HepG2 (cell line): ENCODE measurements around the gene EIF4E1B. TPM values are rescaled to one million over a fixed set of nuclear protein-coding genes. Genes with fewer than 3 reads are reported as not detected.

Source experiments
- MTF1 ChIP-seq: sonication (generic); formaldehyde crosslinking; IDR thresholded peaks from 2 replicates; pipeline ENCODE4 v1.5.0; 2020; ENCODE audit warnings: missing genetic modification reagents
- PHF21A ChIP-seq: sonication (generic); formaldehyde crosslinking; IDR thresholded peaks from 2 replicates; pipeline ENCODE4 v1.5.0; 2020; ENCODE audit warnings: mild to moderate bottlenecking, missing genetic modification reagents
- PHF5A ChIP-seq: IDR thresholded peaks from one replicate; pipeline ENCODE4 v1.6.1; 2018; ENCODE audit warnings: low read depth, missing genetic modification reagents; ENCODE audit not compliant: unreplicated experiment
- ZFP36L2 ChIP-seq: sonication (generic); formaldehyde crosslinking; IDR thresholded peaks from 2 replicates; pipeline ENCODE4 v1.4.0; 2020; ENCODE audit warnings: missing genetic modification reagents
- ZFX ChIP-seq: sonication (generic); formaldehyde crosslinking; IDR thresholded peaks from 2 replicates; pipeline ENCODE4 v1.4.0; 2020; ENCODE audit warnings: mild to moderate bottlenecking, low read depth, missing genetic modification reagents, moderate library complexity
- ZNF383 ChIP-seq: sonication (generic); formaldehyde crosslinking; IDR thresholded peaks from 2 replicates; pipeline ENCODE4 v1.4.0; 2020; ENCODE audit warnings: missing genetic modification reagents, mild to moderate bottlenecking, borderline replicate concordance
- polyA plus RNA-seq, 8 experiments: library from polyadenylated mRNA; depleted of rRNA in 3 of 8; stranded (reverse) in 7 of 8; unstranded in 1 of 8; fragments of >200 nt; fragmentation: Illumina TruSeq in 4 of 8; extraction: Trizol in 4 of 8; gene quantifications; 2 replicates each; pipeline versions ENCODE4 v1.2.1 to v1.2.3, GENCODE V29; 2011 to 2016; ENCODE audit warnings: low read depth in 4 of 8, missing spikeins in 1 of 8, mixed read lengths in 1 of 8; ENCODE audit not compliant: insufficient read depth in 1 of 8
- total RNA-seq, 5 experiments: library from RNA; depleted of rRNA; stranded (reverse); fragments of >200 nt; fragmentation: Illumina TruSeq; extraction: Trizol; gene quantifications; 2 replicates each; pipeline ENCODE4 v1.2.3, GENCODE V29; 2016; ENCODE audit warnings: low read depth in 1 of 5
- TF ChIP-seq, protein P1 (sequence below): sonication (generic); formaldehyde crosslinking; IDR thresholded peaks from 2 replicates; pipeline ENCODE4 v1.5.0; 2020; ENCODE audit warnings: mild to moderate bottlenecking, missing genetic modification reagents, borderline replicate concordance
- TF ChIP-seq, protein P2 (sequence below): sonication (generic); formaldehyde crosslinking; IDR thresholded peaks from 2 replicates; pipeline ENCODE4 v1.4.0; 2020; ENCODE audit warnings: mild to moderate bottlenecking, missing genetic modification reagents
- TF ChIP-seq, protein P3 (sequence below): sonication (generic); formaldehyde crosslinking; IDR thresholded peaks from one replicate; pipeline ENCODE4 v1.5.1; 2020; ENCODE audit warnings: mild to moderate bottlenecking, missing genetic modification reagents; ENCODE audit errors: not compliant biosample characterization

The EIF4E1B gene
- total and polyA plus RNA-seq, 2 of the 13 experiments (the other 11 are each of a cell fraction or from before 2014, with no cell fraction given): not detected

DNA sequence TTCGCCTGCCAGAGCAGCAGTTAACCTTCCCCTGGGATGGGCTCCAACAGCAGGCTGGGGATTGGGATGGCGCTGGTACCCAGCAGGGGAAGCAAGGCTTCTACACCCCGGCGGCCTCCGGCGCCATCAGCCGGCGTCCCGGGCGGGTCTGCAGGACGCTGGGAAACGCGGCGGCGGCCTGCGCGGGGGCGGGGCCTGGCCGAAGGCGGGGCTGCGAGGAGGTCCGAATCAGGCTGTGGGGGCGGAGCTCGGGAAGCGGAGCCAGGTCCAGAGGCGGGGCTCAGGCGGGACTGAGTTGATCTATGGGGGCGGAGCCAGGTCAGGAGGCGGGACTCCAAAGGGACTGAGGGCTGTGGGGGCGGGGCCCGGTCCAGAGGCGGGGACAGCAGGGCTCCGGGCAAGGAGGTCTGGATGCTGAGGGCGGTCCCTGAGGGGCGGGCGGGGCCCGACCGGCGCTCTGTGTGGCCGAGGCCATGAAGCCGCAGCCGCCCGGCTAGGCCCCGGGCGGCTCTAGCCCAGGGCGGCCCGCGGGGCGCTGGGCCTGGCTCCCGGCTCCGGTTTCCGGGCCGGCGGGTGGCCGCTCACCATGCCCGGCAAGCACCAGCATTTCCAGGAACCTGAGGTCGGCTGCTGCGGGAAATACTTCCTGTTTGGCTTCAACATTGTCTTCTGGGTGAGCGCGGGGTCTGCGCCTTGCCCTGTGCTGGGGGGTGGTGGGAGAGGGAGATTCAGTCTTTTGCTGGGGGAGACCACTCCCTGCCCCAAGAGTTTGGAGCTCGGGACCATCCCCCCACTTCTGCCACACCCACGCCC is 16.8 kb downstream of the EIF4E1B start, which contains the start of gene TSPAN17 (continued):
- TF ChIP-seq, protein P1, sequence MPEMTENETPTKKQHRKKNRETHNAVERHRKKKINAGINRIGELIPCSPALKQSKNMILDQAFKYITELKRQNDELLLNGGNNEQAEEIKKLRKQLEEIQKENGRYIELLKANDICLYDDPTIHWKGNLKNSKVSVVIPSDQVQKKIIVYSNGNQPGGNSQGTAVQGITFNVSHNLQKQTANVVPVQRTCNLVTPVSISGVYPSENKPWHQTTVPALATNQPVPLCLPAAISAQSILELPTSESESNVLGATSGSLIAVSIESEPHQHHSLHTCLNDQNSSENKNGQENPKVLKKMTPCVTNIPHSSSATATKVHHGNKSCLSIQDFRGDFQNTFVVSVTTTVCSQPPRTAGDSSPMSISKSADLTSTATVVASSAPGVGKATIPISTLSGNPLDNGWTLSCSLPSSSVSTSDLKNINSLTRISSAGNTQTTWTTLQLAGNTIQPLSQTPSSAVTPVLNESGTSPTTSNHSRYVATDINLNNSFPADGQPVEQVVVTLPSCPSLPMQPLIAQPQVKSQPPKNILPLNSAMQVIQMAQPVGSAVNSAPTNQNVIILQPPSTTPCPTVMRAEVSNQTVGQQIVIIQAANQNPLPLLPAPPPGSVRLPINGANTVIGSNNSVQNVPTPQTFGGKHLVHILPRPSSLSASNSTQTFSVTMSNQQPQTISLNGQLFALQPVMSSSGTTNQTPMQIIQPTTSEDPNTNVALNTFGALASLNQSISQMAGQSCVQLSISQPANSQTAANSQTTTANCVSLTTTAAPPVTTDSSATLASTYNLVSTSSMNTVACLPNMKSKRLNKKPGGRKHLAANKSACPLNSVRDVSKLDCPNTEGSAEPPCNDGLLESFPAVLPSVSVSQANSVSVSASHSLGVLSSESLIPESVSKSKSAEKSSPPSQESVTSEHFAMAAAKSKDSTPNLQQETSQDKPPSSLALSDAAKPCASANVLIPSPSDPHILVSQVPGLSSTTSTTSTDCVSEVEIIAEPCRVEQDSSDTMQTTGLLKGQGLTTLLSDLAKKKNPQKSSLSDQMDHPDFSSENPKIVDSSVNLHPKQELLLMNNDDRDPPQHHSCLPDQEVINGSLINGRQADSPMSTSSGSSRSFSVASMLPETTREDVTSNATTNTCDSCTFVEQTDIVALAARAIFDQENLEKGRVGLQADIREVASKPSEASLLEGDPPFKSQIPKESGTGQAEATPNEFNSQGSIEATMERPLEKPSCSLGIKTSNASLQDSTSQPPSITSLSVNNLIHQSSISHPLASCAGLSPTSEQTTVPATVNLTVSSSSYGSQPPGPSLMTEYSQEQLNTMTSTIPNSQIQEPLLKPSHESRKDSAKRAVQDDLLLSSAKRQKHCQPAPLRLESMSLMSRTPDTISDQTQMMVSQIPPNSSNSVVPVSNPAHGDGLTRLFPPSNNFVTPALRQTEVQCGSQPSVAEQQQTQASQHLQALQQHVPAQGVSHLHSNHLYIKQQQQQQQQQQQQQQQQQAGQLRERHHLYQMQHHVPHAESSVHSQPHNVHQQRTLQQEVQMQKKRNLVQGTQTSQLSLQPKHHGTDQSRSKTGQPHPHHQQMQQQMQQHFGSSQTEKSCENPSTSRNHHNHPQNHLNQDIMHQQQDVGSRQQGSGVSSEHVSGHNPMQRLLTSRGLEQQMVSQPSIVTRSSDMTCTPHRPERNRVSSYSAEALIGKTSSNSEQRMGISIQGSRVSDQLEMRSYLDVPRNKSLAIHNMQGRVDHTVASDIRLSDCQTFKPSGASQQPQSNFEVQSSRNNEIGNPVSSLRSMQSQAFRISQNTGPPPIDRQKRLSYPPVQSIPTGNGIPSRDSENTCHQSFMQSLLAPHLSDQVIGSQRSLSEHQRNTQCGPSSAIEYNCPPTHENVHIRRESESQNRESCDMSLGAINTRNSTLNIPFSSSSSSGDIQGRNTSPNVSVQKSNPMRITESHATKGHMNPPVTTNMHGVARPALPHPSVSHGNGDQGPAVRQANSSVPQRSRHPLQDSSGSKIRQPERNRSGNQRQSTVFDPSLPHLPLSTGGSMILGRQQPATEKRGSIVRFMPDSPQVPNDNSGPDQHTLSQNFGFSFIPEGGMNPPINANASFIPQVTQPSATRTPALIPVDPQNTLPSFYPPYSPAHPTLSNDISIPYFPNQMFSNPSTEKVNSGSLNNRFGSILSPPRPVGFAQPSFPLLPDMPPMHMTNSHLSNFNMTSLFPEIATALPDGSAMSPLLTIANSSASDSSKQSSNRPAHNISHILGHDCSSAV (CRISPR knock-in tag): no peak
- TF ChIP-seq PHF5A (no peak), ZFX (CRISPR knock-in tag) (peak; percentile 70), MTF1 (CRISPR knock-in tag) (no peak), PHF21A (CRISPR knock-in tag) (0 out of 2 replicates have a peak, but pooled peaks have one; percentile 22), ZNF383 (CRISPR knock-in tag) (no peak), ZFP36L2 (CRISPR knock-in tag) (no peak)
- TF ChIP-seq, protein P2, sequence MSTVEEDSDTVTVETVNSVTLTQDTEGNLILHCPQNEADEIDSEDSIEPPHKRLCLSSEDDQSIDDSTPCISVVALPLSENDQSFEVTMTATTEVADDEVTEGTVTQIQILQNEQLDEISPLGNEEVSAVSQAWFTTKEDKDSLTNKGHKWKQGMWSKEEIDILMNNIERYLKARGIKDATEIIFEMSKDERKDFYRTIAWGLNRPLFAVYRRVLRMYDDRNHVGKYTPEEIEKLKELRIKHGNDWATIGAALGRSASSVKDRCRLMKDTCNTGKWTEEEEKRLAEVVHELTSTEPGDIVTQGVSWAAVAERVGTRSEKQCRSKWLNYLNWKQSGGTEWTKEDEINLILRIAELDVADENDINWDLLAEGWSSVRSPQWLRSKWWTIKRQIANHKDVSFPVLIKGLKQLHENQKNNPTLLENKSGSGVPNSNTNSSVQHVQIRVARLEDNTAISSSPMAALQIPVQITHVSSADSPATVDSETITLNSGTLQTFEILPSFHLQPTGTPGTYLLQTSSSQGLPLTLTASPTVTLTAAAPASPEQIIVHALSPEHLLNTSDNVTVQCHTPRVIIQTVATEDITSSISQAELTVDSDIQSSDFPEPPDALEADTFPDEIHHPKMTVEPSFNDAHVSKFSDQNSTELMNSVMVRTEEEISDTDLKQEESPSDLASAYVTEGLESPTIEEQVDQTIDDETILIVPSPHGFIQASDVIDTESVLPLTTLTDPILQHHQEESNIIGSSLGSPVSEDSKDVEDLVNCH (CRISPR knock-in tag): no peak
- TF ChIP-seq, protein P3, sequence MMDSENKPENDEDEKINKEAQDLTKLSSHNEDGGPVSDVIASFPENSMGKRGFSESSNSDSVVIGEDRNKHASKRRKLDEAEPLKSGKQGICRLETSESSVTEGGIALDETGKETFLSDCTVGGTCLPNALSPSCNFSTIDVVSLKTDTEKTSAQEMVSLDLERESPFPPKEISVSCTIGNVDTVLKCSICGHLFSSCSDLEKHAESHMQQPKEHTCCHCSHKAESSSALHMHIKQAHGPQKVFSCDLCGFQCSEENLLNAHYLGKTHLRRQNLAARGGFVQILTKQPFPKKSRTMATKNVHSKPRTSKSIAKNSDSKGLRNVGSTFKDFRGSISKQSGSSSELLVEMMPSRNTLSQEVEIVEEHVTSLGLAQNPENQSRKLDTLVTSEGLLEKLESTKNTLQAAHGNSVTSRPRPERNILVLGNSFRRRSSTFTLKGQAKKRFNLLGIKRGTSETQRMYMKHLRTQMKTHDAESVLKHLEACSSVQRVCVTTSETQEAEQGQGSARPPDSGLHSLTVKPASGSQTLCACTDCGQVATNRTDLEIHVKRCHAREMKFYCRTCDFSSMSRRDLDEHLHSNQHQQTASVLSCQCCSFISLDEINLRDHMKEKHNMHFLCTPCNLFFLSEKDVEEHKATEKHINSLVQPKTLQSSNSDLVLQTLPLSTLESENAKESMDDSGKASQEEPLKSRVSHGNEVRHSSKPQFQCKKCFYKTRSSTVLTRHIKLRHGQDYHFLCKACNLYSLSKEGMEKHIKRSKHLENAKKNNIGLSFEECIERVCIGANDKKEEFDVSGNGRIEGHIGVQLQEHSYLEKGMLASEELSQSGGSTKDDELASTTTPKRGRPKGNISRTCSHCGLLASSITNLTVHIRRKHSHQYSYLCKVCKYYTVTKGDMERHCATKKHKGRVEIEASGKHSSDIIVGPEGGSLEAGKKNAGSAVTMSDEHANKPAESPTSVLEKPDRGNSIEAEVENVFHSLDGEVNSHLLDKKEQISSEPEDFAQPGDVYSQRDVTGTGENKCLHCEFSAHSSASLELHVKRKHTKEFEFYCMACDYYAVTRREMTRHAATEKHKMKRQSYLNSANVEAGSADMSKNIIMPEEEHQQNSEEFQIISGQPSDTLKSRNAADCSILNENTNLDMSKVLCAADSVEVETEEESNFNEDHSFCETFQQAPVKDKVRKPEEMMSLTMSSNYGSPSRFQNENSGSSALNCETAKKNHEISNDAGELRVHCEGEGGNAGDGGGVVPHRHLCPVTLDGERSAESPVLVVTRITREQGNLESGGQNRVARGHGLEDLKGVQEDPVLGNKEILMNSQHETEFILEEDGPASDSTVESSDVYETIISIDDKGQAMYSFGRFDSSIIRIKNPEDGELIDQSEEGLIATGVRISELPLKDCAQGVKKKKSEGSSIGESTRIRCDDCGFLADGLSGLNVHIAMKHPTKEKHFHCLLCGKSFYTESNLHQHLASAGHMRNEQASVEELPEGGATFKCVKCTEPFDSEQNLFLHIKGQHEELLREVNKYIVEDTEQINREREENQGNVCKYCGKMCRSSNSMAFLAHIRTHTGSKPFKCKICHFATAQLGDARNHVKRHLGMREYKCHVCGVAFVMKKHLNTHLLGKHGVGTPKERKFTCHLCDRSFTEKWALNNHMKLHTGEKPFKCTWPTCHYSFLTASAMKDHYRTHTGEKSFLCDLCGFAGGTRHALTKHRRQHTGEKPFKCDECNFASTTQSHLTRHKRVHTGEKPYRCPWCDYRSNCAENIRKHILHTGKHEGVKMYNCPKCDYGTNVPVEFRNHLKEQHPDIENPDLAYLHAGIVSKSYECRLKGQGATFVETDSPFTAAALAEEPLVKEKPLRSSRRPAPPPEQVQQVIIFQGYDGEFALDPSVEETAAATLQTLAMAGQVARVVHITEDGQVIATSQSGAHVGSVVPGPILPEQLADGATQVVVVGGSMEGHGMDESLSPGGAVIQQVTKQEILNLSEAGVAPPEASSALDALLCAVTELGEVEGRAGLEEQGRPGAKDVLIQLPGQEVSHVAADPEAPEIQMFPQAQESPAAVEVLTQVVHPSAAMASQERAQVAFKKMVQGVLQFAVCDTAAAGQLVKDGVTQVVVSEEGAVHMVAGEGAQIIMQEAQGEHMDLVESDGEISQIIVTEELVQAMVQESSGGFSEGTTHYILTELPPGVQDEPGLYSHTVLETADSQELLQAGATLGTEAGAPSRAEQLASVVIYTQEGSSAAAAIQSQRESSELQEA: peak; percentile 47
